Measurements from ENCODE around the gene GPC6. TPM values are rescaled to one million over a fixed set of nuclear protein-coding genes. Genes with fewer than 3 reads are reported as not detected.

GPC6 gene
- total and polyA plus RNA-seq, 4 donors, result 5.9 to 29.1 (median 18.2) TPM

GRCh38 chr13:93797463-93797862, 570.9 kb downstream of the GPC6 start:
- peaks cover 0 to 6% (median 1%) of the 10 kb centered on the region in 4 donors for H3K4me1 ChIP-seq (ENCODE audit: control insufficient read depth in 4 of 4, insufficient read depth in 4 of 4, low read length in 3 of 4)
- no peak overlapping the region for H3K4me3 ChIP-seq (ENCODE audit: low read depth in 1 of 3, low read length in 3 of 3)
- H3K9ac ChIP-seq (ENCODE audit: low read depth in 1 of 2, low read length in 2 of 2), result no peak overlapping the region
- no peaks in the 10 kb centered on the region for H3K27me3 ChIP-seq (ENCODE audit: control insufficient read depth in 4 of 4, insufficient read depth in 4 of 4, low read length in 3 of 4)
- no peak for TF ChIP-seq JUND (IDR thresholded peaks at IDR 0.05)
- H3K27ac ChIP-seq (ENCODE audit: low read depth in 1 of 2, low read length in 2 of 2), result no peak overlapping the region
- DNase-seq (ENCODE audit: low spot score), result no peak
- no peaks in the 10 kb centered on the region for H3K36me3 ChIP-seq (ENCODE audit: control insufficient read depth in 4 of 4, insufficient read depth in 3 of 4, low read depth in 1 of 4, low read length in 3 of 4)
- 79% methylated on average over 2 of the region's 2 CpGs for WGBS
- no peaks in the 10 kb centered on the region for H3K9me3 ChIP-seq (ENCODE audit: control insufficient read depth in 4 of 4, low read length in 3 of 4)

DNA sequence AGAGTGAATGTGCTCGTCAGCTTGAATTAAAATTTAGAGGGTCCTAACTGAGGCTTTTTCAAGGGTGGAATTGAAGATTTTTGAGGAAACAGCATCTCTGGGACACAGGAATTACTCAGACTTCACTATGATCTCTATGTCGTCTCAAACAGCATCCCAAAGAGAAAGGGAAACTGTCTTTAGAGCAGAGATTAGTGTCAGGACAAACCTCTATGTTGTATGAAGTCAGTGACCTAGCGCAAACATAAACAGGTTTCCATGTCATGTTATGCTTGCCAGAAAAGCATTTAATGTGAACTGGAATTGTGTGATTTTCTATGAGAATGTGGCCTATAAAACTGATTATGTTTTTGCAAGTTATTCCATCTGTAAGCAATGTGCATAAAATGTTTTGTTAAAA, 573.7 kb downstream of the GPC6 start:
- 54% methylated on average over 3 of the region's 3 CpGs for WGBS
- H3K4me3 ChIP-seq (ENCODE audit: low read depth in 1 of 3, low read length in 3 of 3), result no peak overlapping the region

DNA sequence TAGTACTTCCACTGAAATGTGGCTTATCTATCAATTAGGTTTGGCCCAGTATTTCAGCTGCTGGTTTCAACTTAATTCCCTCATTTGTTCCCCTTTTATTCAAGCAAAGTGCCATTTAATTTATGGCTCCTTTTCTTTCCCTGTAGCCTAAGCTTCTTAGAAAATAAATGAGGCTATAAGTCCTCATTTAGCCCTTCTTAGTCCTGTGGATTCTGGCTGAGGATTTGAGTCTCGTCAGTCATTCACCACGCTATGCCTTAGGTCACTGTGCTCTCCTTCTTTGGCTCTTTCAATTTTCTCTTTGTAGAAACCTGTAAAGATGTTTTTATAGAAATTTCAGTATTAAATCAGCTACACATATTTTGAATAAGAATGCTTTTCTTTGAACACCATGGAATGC, 579.1 kb downstream of the GPC6 start:
- no peaks in the 10 kb centered on the region for H3K27me3 ChIP-seq (ENCODE audit: control insufficient read depth in 4 of 4, insufficient read depth in 4 of 4, low read length in 3 of 4)
- no peak overlapping the region for H3K4me3 ChIP-seq (ENCODE audit: low read depth in 1 of 3, low read length in 3 of 3)
- no peaks in the 10 kb centered on the region for H3K36me3 ChIP-seq (ENCODE audit: control insufficient read depth in 4 of 4, insufficient read depth in 3 of 4, low read depth in 1 of 4, low read length in 3 of 4)
- H3K27ac ChIP-seq (ENCODE audit: low read depth in 1 of 2, low read length in 2 of 2), result no peak overlapping the region
- DNase-seq (ENCODE audit: low spot score), result no peak
- no peak overlapping the region for H3K9ac ChIP-seq (ENCODE audit: low read depth in 1 of 2, low read length in 2 of 2)
- 89% methylated on average over 2 of the region's 2 CpGs for WGBS
- TF ChIP-seq EGR1 (IDR thresholded peaks at IDR 0.05; ENCODE audit: low read depth in 2 of 2) (no peak), NR2F2 (IDR thresholded peaks at IDR 0.05) (no peak), HNF4A (conservative IDR thresholded peaks at IDR 0.05) (no peak), RXRA (IDR thresholded peaks at IDR 0.05) (no peak), SP1 (IDR thresholded peaks at IDR 0.05) (no peak), HNF4G (IDR thresholded peaks at IDR 0.05) (no peak), TAF1 (conservative IDR thresholded peaks at IDR 0.05) (no peak), RAD21 (IDR thresholded peaks at IDR 0.05) (no peak), GABPA (IDR thresholded peaks at IDR 0.05 in 1 of 2, conservative IDR thresholded peaks at IDR 0.05 in 1 of 2) (no peak), FOXA1 (IDR thresholded peaks at IDR 0.05) (no peak)
- TF ChIP-seq, protein P1, sequence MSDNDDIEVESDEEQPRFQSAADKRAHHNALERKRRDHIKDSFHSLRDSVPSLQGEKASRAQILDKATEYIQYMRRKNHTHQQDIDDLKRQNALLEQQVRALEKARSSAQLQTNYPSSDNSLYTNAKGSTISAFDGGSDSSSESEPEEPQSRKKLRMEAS (IDR thresholded peaks at IDR 0.05), result no peak
- H3K4me1 ChIP-seq (ENCODE audit: control insufficient read depth in 4 of 4, insufficient read depth in 4 of 4, low read length in 3 of 4), result no peaks in the 10 kb centered on the region
- no peaks in the 10 kb centered on the region for H3K9me3 ChIP-seq (ENCODE audit: control insufficient read depth in 4 of 4, low read length in 3 of 4)

More for the DNA sequence above, 573.7 kb downstream of the GPC6 start:
- H3K4me1 ChIP-seq (ENCODE audit: control insufficient read depth in 4 of 4, insufficient read depth in 4 of 4, low read length in 3 of 4), result peaks cover 0 to 6% (median 1%) of the 10 kb centered on the region in 4 donors
- TF ChIP-seq RXRA (IDR thresholded peaks at IDR 0.05), result peak; percentile 38 to 50
- no peak for TF ChIP-seq YY1 (IDR thresholded peaks at IDR 0.05)
- H3K27me3 ChIP-seq (ENCODE audit: control insufficient read depth in 4 of 4, insufficient read depth in 4 of 4, low read length in 3 of 4), result no peaks in the 10 kb centered on the region
- H3K36me3 ChIP-seq (ENCODE audit: control insufficient read depth in 4 of 4, insufficient read depth in 3 of 4, low read depth in 1 of 4, low read length in 3 of 4), result no peaks in the 10 kb centered on the region
- no peak for DNase-seq (ENCODE audit: low spot score)
- no peak overlapping the region for H3K27ac ChIP-seq (ENCODE audit: low read depth in 1 of 2, low read length in 2 of 2)
- no peak overlapping the region for H3K9ac ChIP-seq (ENCODE audit: low read depth in 1 of 2, low read length in 2 of 2)
- no peaks in the 10 kb centered on the region for H3K9me3 ChIP-seq (ENCODE audit: control insufficient read depth in 4 of 4, low read length in 3 of 4)

GRCh38 chr13:93806861-93807260, 580.3 kb downstream of the GPC6 start:
- TF ChIP-seq NR2F2 (IDR thresholded peaks at IDR 0.05), result no peak
- TF ChIP-seq ZBTB33 (IDR thresholded peaks at IDR 0.05), result no peak
- no peak overlapping the region for H3K27ac ChIP-seq (ENCODE audit: low read depth in 1 of 2, low read length in 2 of 2)
- H3K9ac ChIP-seq (ENCODE audit: low read depth in 1 of 2, low read length in 2 of 2), result no peak overlapping the region
- H3K36me3 ChIP-seq (ENCODE audit: control insufficient read depth in 4 of 4, insufficient read depth in 3 of 4, low read depth in 1 of 4, low read length in 3 of 4), result no peaks in the 10 kb centered on the region
- no peaks in the 10 kb centered on the region for H3K27me3 ChIP-seq (ENCODE audit: control insufficient read depth in 4 of 4, insufficient read depth in 4 of 4, low read length in 3 of 4)
- DNase-seq (ENCODE audit: low spot score), result no peak
- no peaks in the 10 kb centered on the region for H3K4me1 ChIP-seq (ENCODE audit: control insufficient read depth in 4 of 4, insufficient read depth in 4 of 4, low read length in 3 of 4)
- H3K9me3 ChIP-seq (ENCODE audit: control insufficient read depth in 4 of 4, low read length in 3 of 4), result no peaks in the 10 kb centered on the region
- no peak overlapping the region for H3K4me3 ChIP-seq (ENCODE audit: low read depth in 1 of 3, low read length in 3 of 3)
- WGBS, result 77% methylated on average over 1 of the region's 1 CpG

All from liver (tissue), 9 donors.